GM12865 (cell line): Measurements from ENCODE around the gene TAF1A.
"Not testable (repeated sequence)": the region's sequence is repeated elsewhere in the genome, so short reads cannot be mapped to it uniquely, and the experiment has no call there.

Experiments used
- DNase-seq: peaks from one replicate; pipeline ENCODE4 v3.0.0; 2010; ENCODE audit warnings: low read depth
- H3K4me3 ChIP-seq: 2 replicates; pipeline ENCODE4 v1.5.1; 2011; ENCODE audit warnings: mild to moderate bottlenecking, low read depth, low read length, control low read depth
- TF ChIP-seq, protein P1 (sequence below): IDR thresholded peaks from 2 replicates; pipeline ENCODE4 v1.5.1; 2011; ENCODE audit warnings: low read length, control low read depth, low read depth, inconsistent platforms; ENCODE audit not compliant: insufficient read depth; ENCODE audit errors: missing control alignments

Gene TAF1A

DNA sequence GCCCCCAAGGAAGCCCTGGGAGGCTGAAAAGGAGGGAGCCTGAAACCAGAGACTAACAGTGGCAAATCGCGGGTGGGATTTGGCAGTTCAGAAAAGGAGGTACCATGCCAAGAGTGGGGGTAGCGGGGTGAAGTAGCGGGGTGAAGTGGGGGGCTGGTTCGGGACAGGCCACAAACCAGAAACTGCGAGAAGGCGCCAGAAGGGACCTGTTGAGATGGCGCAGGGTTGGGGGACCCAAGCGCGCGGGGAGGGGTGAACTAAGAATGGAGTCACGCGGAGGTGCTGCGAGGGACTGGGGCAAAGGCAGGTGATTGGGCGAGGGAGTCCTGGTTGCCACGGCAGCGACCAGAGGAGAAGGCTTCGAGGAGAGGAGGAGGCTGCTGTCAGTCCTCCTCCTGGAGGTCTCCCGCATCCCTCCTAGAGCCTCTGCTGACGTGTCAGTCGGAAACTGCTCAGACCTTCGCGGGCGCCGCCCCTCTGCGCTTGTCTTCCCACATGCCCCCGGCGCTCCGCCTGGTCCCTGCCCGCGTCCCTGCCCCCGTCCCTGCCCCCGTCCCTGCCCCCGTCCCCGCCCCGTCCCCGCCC, 27.7 kb upstream of the TAF1A start:
- DNase-seq = peak; percentile 96
- TF ChIP-seq, protein P1, sequence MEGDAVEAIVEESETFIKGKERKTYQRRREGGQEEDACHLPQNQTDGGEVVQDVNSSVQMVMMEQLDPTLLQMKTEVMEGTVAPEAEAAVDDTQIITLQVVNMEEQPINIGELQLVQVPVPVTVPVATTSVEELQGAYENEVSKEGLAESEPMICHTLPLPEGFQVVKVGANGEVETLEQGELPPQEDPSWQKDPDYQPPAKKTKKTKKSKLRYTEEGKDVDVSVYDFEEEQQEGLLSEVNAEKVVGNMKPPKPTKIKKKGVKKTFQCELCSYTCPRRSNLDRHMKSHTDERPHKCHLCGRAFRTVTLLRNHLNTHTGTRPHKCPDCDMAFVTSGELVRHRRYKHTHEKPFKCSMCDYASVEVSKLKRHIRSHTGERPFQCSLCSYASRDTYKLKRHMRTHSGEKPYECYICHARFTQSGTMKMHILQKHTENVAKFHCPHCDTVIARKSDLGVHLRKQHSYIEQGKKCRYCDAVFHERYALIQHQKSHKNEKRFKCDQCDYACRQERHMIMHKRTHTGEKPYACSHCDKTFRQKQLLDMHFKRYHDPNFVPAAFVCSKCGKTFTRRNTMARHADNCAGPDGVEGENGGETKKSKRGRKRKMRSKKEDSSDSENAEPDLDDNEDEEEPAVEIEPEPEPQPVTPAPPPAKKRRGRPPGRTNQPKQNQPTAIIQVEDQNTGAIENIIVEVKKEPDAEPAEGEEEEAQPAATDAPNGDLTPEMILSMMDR = no peak
- peak overlapping the region; percentile 52 for H3K4me3 ChIP-seq

DNA sequence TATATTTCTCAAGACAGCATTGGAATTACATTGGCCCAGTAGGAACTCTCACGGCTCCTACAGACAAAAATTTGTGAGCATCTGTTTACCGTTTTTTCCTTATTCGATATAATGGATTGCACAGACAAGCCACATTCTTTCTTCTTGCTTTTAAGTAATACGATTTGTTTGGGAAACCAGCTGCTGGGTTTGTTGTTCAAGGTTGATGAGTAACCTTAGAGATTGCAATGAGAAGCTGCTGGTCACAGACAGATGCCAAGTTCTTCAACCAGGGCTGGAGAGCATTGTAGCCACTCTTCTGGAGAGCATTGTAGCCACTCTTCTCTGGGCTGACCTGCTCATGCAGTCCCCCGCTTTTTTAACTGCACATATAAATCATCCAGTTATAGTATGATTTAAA, 26.8 kb upstream of the TAF1A start:
- TF ChIP-seq, protein P1 = no peak
- H3K4me3 ChIP-seq = no peak overlapping the region
- DNase-seq = no peak

DNA sequence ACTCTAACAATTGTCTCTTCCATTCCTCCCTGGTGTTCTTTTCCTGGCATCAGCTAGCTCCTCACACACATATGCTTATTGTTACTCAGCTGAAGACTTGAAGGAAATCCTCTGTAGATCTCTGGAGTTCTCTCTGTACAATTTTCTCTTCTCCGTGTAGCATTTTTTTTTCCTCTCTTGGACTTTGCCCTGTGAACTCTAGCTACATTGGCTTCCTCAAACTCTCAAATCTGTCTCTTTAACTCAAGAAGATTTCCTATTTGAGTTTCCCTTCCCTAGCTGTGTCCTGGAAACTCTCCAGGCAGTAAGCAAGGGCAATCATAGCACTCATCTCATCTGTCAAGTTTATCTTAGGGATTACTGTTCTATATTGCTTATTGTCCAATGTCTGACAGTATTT, 23.9 kb upstream of the TAF1A start:
- no peak for DNase-seq
- H3K4me3 ChIP-seq = no peak overlapping the region
- TF ChIP-seq, protein P1 = no peak

- DNase-seq = no peak
- TF ChIP-seq, protein P1 = no peak
- no peak overlapping the region for H3K4me3 ChIP-seq
These were observed 21.0 kb upstream of the TAF1A start for GRCh38 chr1:222610728-222611127.

DNA sequence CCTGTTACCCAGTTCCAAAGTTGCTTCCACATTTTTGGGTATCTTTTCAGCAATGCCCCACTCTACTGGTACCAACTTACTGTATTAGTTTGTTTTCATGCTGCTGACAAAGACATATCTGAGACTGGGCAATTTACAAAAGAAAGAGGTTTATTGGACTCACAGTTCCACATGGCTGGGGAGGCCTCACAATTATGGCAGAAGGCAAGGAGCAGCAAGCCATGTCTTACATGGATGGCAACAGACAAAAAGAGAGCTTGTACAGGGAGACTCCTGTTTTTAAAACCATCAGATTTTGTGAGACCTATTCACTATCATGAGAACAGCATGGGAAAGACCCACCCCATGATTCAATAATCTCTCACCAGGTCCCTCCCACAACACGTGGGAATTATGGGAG, 19.4 kb upstream of the TAF1A start:
- not testable (repeated sequence) for DNase-seq, H3K4me3 ChIP-seq

GRCh38 chr1:222606757-222607156, 17.0 kb upstream of the TAF1A start:
- no peak for DNase-seq
- TF ChIP-seq, protein P1 = no peak
- no peak overlapping the region for H3K4me3 ChIP-seq

- H3K4me3 ChIP-seq = no peak overlapping the region
- no peak for DNase-seq
- TF ChIP-seq, protein P1 = no peak
These were observed 11.5 kb upstream of the TAF1A start for GRCh38 chr1:222601257-222601656.
